HepG2 (cell line): ENCODE measurements around the gene LSM14B. TPM values are rescaled to one million over a fixed set of nuclear protein-coding genes. Genes with fewer than 3 reads are reported as not detected.

Experiments used
- CCDC6 ChIP-seq: sonication (generic); formaldehyde crosslinking; IDR thresholded peaks from 2 replicates; pipeline ENCODE4 v1.8.1; 2022; ENCODE audit warnings: mild to moderate bottlenecking, missing genetic modification reagents, moderate library complexity
- DNMT3B ChIP-seq: conservative IDR thresholded peaks from 2 replicates; pipeline ENCODE4 v1.6.1; 2016; ENCODE audit warnings: missing biosample characterization, control low read depth
- HNF4A ChIP-seq: sonication (generic); formaldehyde crosslinking; IDR thresholded peaks from 2 replicates; pipeline ENCODE4 v1.4.0; 2020; ENCODE audit warnings: missing genetic modification reagents
- KLF9 ChIP-seq: IDR thresholded peaks from 2 replicates; pipeline ENCODE4 v1.6.1; 2016; ENCODE audit warnings: low read depth
- RAD51 ChIP-seq: fragments of 450-650 bp; IDR thresholded peaks from 2 replicates; pipeline ENCODE4 v1.6.1; 2016; ENCODE audit warnings: borderline replicate concordance
- SIX1 ChIP-seq: sonication (generic); formaldehyde crosslinking; IDR thresholded peaks from 2 replicates; pipeline ENCODE4 v1.4.0; 2020; ENCODE audit warnings: missing genetic modification reagents, borderline replicate concordance
- ZBED4 ChIP-seq: sonication (generic); formaldehyde crosslinking; IDR thresholded peaks from 2 replicates; pipeline ENCODE4 v1.4.0; 2020; ENCODE audit warnings: missing genetic modification reagents, borderline replicate concordance
- ZBTB7B ChIP-seq: sonication (generic); formaldehyde crosslinking; IDR thresholded peaks from 2 replicates; pipeline ENCODE4 v1.4.0; 2020; ENCODE audit warnings: missing genetic modification reagents
- ZFP82 ChIP-seq: sonication (generic); formaldehyde crosslinking; IDR thresholded peaks from 2 replicates; pipeline ENCODE4 v1.5.1; 2020; ENCODE audit warnings: mild to moderate bottlenecking, missing genetic modification reagents, borderline replicate concordance
- ZKSCAN5 ChIP-seq: sonication (generic); formaldehyde crosslinking; IDR thresholded peaks from 2 replicates; pipeline ENCODE4 v1.5.1; 2020; ENCODE audit warnings: mild to moderate bottlenecking, missing genetic modification reagents
- ZNF230 ChIP-seq: sonication (generic); formaldehyde crosslinking; IDR thresholded peaks from 2 replicates; pipeline ENCODE4 v1.4.0; 2020; ENCODE audit warnings: mild to moderate bottlenecking, missing genetic modification reagents
- ZNF552 ChIP-seq: sonication (generic); formaldehyde crosslinking; IDR thresholded peaks from 2 replicates; pipeline ENCODE4 v1.9.0; 2022; ENCODE audit warnings: missing genetic modification reagents, mild to moderate bottlenecking, borderline replicate concordance
- ZNF790 ChIP-seq: sonication (generic); formaldehyde crosslinking; IDR thresholded peaks from 2 replicates; pipeline ENCODE4 v1.8.0; 2022; ENCODE audit warnings: missing genetic modification reagents, mild to moderate bottlenecking, borderline replicate concordance
- ZNF891 ChIP-seq: sonication (generic); formaldehyde crosslinking; IDR thresholded peaks from 2 replicates; pipeline ENCODE4 v1.5.0; 2020; ENCODE audit warnings: mild to moderate bottlenecking, missing genetic modification reagents
- polyA plus RNA-seq, 8 experiments: library from polyadenylated mRNA; depleted of rRNA in 3 of 8; stranded (reverse) in 7 of 8; unstranded in 1 of 8; fragments of >200 nt; fragmentation: Illumina TruSeq in 4 of 8; extraction: Trizol in 4 of 8; gene quantifications; 2 replicates each; pipeline versions ENCODE4 v1.2.1 to v1.2.3, GENCODE V29; 2011 to 2016; ENCODE audit warnings: low read depth in 4 of 8, missing spikeins in 1 of 8, mixed read lengths in 1 of 8; ENCODE audit not compliant: insufficient read depth in 1 of 8
- total RNA-seq, 5 experiments: library from RNA; depleted of rRNA; stranded (reverse); fragments of >200 nt; fragmentation: Illumina TruSeq; extraction: Trizol; gene quantifications; 2 replicates each; pipeline ENCODE4 v1.2.3, GENCODE V29; 2016; ENCODE audit warnings: low read depth in 1 of 5
- TF ChIP-seq, protein P1 (sequence below): IDR thresholded peaks from 2 replicates; pipeline ENCODE4 v1.6.1; 2018; ENCODE audit warnings: missing genetic modification reagents
- TF ChIP-seq, protein P2 (sequence below): IDR thresholded peaks from 2 replicates; pipeline ENCODE4 v1.6.1; 2016; ENCODE audit warnings: mild to moderate bottlenecking
- TF ChIP-seq, protein P3 (sequence below): sonication (generic); formaldehyde crosslinking; IDR thresholded peaks from 2 replicates; pipeline ENCODE4 v1.5.0; 2020; ENCODE audit warnings: mild to moderate bottlenecking, missing genetic modification reagents
- TF ChIP-seq, protein P4 (sequence below): sonication (generic); formaldehyde crosslinking; IDR thresholded peaks from 2 replicates; pipeline ENCODE4 v1.5.0; 2020; ENCODE audit warnings: missing genetic modification reagents

The LSM14B gene
- total and polyA plus RNA-seq, 2 of the 13 experiments (the other 11 are each of a cell fraction or from before 2014, with no cell fraction given), result 43.3 to 79.2 TPM

GRCh38 chr20:62143081-62143956, 21.0 kb downstream of the LSM14B start, which contains the start of the genes PSMA7 and SS18L1 (continued):
- TF ChIP-seq ZBED4 (CRISPR knock-in tag) (peak; percentile 34; the same call in 1 of the 2 replicates), RAD51 (no peak), CCDC6 (peak; percentile 65), SIX1 (CRISPR knock-in tag) (0 out of 2 replicates have a peak, but pooled peaks have one; percentile 42), ZBTB7B (CRISPR knock-in tag) (0 out of 2 replicates have a peak, but pooled peaks have one; percentile 39), ZKSCAN5 (CRISPR knock-in tag) (no peak), DNMT3B (no peak), ZNF552 (CRISPR knock-in tag) (0 out of 2 replicates have a peak, but pooled peaks have one; percentile 27), ZNF891 (CRISPR knock-in tag) (no peak), ZNF790 (CRISPR knock-in tag) (peak; percentile 80; the same call in 1 of the 2 replicates), ZFP82 (CRISPR knock-in tag) (peak; percentile 20; the same call in 1 of the 2 replicates), KLF9 (CRISPR knock-in tag) (no peak), ZNF230 (CRISPR knock-in tag) (peak; percentile 69; the same call in 1 of the 2 replicates), HNF4A (CRISPR knock-in tag) (no peak)
- TF ChIP-seq, protein P1, sequence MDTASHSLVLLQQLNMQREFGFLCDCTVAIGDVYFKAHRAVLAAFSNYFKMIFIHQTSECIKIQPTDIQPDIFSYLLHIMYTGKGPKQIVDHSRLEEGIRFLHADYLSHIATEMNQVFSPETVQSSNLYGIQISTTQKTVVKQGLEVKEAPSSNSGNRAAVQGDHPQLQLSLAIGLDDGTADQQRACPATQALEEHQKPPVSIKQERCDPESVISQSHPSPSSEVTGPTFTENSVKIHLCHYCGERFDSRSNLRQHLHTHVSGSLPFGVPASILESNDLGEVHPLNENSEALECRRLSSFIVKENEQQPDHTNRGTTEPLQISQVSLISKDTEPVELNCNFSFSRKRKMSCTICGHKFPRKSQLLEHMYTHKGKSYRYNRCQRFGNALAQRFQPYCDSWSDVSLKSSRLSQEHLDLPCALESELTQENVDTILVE (CRISPR knock-in tag), result peak; percentile 87; the same call in 1 of the 2 replicates
- TF ChIP-seq, protein P2, sequence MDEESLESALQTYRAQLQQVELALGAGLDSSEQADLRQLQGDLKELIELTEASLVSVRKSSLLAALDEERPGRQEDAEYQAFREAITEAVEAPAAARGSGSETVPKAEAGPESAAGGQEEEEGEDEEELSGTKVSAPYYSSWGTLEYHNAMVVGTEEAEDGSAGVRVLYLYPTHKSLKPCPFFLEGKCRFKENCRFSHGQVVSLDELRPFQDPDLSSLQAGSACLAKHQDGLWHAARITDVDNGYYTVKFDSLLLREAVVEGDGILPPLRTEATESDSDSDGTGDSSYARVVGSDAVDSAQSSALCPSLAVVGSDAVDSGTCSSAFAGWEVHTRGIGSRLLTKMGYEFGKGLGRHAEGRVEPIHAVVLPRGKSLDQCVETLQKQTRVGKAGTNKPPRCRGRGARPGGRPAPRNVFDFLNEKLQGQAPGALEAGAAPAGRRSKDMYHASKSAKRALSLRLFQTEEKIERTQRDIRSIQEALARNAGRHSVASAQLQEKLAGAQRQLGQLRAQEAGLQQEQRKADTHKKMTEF (CRISPR knock-in tag), result peak; percentile 58; the same call in 1 of the 2 replicates
- TF ChIP-seq, protein P3, sequence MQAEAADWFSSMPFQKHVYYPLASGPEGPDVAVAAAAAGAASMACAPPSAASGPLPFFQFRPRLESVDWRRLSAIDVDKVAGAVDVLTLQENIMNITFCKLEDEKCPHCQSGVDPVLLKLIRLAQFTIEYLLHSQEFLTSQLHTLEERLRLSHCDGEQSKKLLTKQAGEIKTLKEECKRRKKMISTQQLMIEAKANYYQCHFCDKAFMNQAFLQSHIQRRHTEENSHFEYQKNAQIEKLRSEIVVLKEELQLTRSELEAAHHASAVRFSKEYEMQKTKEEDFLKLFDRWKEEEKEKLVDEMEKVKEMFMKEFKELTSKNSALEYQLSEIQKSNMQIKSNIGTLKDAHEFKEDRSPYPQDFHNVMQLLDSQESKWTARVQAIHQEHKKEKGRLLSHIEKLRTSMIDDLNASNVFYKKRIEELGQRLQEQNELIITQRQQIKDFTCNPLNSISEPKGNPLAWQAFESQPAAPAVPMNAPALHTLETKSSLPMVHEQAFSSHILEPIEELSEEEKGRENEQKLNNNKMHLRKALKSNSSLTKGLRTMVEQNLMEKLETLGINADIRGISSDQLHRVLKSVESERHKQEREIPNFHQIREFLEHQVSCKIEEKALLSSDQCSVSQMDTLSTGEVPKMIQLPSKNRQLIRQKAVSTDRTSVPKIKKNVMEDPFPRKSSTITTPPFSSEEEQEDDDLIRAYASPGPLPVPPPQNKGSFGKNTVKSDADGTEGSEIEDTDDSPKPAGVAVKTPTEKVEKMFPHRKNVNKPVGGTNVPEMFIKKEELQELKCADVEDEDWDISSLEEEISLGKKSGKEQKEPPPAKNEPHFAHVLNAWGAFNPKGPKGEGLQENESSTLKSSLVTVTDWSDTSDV, result peak; percentile 29; the same call in 1 of the 2 replicates
- TF ChIP-seq, protein P4, sequence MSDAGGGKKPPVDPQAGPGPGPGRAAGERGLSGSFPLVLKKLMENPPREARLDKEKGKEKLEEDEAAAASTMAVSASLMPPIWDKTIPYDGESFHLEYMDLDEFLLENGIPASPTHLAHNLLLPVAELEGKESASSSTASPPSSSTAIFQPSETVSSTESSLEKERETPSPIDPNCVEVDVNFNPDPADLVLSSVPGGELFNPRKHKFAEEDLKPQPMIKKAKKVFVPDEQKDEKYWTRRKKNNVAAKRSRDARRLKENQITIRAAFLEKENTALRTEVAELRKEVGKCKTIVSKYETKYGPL (CRISPR knock-in tag), result peak; percentile 14; the same call in 1 of the 2 replicates
